GM04503 (cell line): Measurements from ENCODE around the gene TBC1D21.

Experiments
- DNase-seq: peaks from one replicate; pipeline ENCODE4 v3.0.0-alpha.2; 2012; ENCODE audit warnings: low read depth

The TBC1D21 gene, protein sequence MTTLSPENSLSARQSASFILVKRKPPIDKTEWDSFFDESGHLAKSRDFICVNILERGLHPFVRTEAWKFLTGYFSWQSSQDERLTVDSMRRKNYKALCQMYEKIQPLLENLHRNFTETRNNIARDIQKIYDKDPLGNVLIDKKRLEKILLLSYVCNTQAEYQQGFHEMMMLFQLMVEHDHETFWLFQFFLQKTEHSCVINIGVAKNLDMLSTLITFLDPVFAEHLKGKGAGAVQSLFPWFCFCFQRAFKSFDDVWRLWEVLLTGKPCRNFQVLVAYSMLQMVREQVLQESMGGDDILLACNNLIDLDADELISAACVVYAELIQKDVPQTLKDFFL

DNA sequence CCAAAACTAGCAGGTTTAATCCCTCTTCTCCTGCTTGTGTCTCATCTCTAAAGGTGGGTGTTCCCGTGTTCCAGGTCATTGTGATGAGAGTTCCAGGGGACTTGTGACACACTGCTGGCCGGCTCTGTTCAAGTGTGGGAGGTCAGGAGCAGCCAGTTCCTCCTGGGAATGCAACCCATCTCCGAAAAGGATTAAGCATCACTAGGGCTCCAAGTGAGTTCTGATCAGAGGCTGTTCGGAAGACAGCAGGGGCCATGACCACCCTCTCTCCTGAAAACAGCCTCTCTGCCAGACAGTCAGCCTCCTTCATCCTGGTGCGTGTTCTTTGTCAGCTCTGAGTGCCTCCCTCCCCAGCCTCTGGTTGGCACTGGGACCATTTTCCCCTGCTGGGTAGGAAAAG is at the start of gene TBC1D21:
TBC1D21 (plus strand) TSS at position 109 of the 400 bp plus-strand sequence; CDS start at position 255, 146 bp downstream.
- DNase-seq = no peak

DNA sequence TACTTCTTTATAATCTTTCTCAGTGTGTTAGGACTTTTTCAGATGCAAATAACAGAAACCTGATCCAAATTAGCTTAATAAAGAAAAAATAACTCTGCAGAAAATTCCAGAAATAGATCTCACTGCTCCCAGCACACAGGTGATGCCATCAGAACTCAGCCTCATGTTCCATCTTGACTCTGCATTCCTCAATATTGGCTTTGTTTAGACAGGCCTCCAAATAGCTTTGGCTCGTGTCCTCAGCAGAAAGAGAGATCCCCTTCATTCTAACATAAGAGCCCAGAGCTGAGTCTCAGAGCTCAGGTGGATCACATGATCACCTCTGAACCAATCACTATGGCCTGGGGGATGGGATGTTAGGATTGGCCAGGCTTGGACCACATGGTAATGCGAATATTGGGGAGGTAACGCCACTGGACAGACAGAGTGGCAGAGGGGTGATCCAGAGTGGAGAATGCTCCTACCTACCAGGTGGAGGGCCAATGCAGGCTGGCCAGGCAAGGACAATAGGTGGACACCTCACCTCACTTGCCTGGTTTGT is 46.6 kb upstream of the TBC1D21 start:
- DNase-seq = no peak

DNA sequence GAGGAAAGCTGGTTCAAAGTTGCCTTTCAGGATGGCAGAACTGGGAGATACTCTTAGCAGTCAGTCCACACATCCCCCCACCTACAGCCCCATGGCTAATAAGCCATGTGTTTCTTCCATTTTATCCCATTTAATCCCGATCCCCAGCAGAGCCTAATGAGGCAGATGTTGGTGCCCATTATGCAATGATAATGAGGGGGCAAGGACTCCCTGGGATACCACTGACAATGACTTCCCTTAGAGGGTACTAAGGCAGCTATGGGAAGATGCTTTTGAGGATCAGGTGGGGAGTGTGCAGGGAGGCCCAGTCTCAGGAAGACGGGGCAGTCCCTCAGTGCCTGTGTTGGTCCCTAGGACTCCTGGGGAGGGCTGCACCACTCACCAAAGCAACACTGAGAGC is 43.8 kb upstream of the TBC1D21 start:
- no peak for DNase-seq

DNA sequence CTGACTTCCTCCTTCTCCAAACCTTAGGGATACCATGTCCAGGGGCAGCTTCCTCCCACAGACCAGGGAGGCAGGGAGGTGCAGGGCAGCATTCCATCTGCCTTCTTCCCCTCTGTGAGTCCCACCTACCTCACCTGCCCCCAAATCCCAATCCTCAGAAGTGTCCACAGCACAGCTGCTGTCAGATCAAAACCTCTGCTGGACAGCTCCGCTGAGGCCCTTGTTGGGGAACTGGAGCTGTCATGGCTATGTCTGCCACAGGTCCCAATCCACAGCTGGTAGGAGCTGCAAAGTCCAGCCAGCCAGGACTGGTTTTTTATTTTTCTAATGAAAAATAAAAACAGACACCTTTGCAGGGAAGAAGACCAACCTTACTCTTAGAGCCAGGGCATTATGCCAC is 40.7 kb upstream of the TBC1D21 start:
- DNase-seq = no peak

DNA sequence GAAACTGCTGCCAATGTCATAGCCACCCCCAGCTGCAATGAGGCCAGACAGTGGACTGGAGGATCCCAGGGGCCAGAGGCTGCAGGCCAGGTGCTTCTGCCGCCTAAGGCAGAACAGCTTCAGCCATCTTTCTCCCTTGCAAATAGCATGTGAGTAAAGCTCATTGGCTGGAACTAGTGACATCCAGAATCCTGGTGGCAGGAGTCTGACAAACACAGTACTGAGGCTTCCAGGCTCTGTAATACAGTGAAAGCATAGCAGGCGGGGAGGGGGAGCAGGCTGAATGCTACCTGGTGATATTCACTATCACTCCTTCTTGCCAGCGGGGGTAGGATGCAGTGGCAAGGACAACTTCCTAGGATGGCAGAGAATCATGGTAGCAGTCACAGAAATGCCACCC is 36.5 kb upstream of the TBC1D21 start:
- no peak for DNase-seq

DNA sequence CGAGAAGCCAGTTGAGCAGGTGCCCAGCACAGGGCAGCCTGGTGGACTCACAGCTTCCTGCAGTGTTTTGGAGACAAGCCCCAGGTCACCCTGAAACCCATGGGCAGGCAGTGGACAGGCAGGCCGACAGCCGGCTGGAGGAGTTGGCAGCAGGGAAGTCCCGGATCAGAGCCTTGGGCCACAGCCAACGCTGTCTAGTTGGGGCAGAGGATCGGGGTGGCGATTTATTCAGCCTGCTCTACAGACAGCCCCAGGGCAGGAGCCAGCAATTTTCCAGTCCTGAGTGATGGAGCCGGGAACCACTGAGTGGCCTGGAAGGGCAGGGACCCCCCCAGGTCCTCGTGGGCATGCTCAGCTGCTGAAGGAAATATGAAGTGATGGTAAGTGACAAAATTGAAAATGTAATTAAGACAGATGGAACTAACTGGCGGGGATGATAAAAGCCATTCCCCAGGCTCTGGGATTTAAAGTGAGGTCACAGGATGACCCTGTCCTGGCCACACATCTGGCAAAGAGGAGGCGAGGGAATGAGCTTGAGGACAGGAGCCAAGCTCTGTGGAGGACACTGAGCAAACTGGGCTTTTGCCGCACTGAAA is 34.4 kb upstream of the TBC1D21 start:
- DNase-seq = no peak

DNA sequence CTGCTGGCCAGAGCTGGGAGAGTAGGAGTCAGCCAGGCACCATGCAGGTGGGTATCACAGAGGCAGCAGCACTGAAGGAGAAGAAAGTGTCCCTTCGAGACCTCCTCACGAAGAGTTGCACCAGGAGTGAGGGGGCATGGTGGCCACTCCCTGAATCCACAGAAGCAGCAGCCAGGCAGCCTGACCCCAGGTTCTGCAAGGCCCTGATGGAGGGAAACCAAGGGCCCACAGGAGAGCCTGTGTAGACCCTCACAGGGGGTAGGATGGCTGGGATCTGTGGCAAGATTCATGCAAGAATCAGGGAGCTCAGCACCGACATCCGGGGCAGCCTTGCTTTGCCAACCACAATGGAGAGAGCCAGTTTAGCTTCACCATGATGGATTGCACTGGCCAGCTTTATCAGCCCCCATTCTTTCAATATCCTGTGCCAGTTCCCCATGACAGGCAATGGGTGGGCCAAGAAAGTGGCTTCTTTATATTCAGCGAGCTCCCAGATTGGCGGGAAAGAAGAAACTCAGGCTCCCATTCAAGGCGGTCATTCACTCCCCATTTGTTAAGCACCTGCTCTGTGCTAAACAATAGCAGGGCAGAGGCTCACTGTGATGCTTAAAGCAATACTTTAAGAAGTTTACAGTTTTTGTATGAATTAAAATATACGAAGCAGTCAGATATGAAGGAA is 33.5 kb upstream of the TBC1D21 start:
- no peak for DNase-seq

DNA sequence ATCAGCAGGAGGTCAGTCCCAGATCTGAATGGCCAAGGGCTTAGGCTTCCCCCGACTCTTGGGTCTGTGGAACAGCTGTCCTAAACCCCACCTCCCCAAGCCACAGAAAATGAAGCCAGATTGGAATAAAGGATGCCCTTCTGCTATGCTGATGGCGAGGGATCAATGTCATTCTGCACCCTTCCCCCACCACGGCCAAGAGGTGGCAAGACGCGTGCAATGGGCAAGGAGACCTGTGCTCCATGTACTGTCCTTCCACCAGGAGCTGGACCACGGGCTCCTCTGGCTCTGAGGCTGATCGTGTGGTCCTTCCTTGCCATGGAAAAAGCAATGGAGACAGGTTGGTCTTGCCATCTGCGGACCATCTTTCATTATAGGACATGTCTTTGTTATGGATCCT is 32.6 kb upstream of the TBC1D21 start:
- DNase-seq = no peak

DNA sequence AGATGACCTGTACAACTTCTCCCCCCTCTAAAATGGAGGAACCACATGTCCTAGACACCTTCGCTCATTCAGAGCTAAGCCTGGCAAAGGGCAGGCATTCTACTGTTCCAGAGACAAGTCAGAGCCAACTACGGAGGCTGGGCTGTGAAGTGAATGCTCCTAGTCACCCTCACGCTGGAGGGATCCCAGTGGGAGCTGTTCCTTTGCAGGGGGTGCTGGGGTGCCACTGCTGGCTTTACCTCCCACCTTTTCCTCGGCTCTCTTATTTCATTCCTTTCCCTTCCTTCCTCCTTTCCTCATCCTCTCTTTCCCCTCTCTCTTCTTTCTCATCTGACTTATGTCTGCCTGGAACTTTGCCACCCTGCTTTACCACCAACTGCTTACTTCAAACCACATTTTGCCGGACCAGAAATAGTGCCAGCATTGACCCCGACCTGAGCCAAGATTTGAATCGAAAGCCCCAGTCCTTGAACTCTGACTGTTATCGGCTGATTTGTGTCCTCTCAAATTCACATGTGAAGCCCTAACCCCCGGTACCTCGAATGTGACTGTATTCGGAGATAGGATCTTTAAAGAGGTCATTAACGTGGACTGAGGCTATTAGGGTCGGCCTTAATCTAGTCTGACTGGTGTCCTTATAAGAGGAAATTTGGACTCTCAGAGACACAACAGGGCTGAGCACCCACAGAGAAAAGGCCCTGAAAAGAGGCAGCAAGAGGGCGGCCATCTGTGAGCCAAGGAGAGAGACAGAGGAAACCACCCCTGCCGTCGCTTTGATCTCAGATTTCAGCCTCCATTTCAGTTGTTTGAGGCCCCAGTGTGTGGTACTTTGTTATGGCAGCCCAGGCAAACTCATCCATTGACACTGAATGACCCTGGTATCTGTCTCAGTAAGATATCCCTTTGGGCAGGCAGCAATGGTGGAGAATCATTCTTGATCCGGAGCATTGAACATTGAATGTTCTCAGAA is 31.3 kb upstream of the TBC1D21 start:
- no peak for DNase-seq

DNA sequence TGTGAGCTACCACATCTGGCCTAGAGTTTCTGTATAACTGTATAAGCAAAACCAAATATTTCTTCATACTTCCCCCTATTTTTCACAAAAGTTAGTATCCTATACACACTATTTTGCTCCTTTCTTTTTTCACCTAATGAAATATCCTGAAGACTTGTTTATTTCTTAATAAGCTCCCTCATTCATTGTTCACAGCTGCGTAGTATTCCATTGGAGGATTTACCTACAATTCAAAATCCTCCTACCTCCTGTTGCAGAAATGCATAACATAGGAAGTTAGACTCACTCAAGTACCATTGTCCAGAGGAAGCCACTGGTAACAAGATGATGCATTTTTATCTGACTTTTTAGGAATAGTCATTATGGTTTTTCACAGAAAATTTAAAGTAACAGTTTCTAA is 29.6 kb upstream of the TBC1D21 start:
- no peak for DNase-seq

DNA sequence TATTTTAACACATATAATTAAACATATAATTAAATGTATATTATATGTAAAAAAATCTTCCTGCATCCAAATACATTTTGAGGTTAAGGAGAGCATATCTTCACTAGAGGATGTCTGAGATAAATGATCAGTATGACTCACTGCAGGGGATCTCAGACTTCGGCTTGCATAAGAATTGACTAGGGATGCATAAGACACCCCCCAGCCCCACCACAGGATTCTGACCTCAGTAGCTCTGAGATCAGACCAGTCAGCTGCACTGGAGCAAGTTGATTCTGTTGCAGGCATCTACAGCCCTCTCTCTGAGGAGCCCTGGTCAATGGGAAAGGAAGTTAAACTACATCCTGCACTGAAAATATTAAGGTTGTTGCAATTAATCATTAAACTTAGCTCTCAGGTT is 29.0 kb upstream of the TBC1D21 start:
- no peak for DNase-seq

DNA sequence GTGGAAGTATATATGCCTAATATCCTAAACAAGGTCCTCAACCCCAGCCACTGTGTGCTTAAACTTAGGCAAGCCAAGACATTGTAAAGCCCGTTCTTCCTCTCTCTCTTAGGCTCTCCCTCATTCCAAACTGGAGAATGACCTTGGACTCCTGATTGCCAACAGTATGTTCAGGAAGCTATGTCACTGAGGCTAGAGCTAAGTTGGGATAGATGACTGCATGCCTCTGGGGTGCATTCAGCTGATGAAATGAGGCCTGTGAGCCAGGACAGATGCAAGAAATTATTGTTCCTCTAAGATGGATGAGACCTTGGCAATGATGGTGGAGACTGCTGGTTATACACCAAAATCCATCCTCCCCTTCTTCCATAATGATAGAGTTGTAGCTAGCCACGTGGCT is 27.9 kb upstream of the TBC1D21 start:
- no peak for DNase-seq

DNA sequence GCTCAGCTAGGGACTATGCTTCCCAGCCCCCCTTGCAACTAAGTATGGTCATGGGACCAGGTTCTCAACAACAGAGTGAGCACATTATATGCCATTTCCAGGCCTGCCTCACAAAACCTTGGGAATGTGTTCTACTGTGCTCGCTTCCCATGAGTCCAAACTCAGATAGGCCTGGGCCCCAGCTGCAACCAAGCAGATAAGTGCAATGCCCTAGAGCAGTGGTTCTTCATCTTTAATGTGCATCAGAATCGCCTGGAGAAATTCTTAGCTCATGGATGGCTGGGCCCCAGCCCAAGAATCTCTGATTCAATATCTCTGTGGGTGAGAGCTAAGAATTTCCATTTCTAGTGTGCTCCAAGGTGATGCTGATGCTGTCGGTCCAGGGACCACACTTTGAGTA is 27.5 kb upstream of the TBC1D21 start:
- no peak for DNase-seq

DNA sequence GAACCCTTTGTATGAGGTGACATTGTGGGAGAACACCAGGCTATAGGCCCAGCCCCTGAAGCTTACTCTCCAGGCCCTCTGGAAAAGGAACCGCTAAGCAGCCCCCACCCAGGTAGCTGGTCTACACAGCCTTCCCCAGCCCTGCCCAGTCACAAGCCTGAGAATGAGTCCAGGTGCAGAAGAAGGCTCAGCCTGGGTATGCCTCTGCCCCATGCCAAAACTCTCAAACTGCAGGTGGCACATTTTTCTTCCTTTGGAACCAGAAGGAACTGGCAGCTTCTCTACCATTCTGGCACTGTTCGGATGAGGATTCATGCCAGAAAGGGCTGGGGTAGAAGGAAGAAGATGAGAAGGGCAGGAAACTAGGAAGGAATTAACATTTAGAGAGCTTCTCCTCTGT is 23.7 kb upstream of the TBC1D21 start:
- DNase-seq = no peak

DNA sequence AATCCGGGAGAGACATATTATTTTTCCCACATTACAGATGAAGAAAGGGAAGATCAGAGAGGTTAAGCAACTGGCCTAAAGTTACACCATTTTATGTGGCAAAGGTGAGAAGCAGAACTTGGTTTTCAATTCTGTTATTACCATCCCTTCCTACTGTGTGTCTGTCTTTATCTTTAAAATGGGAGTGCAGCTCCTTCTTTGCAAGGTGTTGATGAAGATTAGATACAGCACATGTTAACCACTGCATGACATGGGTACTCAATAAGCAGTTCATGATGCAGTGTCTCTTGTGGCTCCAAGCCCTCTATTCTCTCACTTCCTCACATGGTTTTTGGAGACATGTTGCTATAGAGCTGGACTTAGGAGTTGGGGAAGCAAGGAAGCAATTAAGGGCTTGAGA is 23.1 kb upstream of the TBC1D21 start:
- no peak for DNase-seq

DNA sequence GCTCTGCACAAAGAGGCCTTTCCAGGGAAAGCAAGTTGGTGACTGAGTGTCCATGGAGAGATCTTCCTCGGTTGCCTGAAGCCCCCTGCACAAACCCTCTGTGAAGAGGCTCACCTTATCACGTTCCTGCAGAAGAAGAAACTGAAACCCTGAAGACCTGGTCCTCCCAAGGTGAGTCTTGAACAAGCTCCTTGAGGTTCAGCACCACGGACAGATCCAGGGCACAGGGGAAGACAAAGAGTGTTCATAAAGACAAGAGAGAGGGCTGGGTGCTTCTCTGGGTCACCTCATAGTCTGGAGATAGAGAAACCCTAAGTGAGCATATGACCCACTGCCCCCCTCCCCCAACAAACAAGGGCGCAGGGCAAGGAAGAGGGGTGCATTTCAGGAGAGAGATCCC is 21.7 kb upstream of the TBC1D21 start:
- DNase-seq = no peak

DNA sequence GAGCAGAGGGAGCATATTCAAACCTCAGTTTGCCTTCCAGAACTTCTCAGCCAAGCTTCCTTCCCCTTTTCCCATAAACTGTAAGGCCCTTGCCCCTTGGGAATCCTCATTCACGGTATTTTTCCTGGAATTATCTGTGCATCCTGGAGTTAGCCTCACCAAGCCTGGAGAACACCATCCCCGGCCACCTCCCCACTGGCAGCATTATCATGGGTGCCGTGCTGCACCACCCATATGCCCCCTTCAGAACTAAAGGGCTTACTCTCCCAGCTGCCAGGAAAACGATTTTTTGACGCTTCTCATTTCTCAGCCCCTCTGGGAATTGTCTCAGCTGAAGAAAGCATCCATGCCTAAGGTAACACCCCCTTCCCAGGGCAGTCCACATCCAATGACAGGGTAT is 20.9 kb upstream of the TBC1D21 start:
- DNase-seq = no peak

DNA sequence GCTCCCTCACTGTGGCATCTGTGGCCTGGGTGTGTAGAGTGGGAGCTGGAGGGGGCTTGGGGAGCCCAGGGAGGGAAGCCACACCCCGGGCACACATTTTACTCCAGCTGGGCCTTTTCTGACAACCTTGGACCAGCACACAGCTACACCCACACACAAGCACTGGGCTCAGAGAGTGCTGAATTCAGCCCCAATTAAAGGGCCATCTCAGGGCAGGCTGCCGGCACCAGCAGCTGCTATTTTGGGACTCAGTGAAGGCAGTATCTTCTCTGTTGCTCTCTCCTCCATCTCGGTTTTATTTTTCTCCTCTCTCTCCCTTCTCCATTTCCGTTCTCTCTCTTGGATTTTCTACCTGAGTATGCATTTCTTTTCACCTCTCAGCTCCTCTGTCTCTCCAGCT is 19.1 kb upstream of the TBC1D21 start:
- no peak for DNase-seq

DNA sequence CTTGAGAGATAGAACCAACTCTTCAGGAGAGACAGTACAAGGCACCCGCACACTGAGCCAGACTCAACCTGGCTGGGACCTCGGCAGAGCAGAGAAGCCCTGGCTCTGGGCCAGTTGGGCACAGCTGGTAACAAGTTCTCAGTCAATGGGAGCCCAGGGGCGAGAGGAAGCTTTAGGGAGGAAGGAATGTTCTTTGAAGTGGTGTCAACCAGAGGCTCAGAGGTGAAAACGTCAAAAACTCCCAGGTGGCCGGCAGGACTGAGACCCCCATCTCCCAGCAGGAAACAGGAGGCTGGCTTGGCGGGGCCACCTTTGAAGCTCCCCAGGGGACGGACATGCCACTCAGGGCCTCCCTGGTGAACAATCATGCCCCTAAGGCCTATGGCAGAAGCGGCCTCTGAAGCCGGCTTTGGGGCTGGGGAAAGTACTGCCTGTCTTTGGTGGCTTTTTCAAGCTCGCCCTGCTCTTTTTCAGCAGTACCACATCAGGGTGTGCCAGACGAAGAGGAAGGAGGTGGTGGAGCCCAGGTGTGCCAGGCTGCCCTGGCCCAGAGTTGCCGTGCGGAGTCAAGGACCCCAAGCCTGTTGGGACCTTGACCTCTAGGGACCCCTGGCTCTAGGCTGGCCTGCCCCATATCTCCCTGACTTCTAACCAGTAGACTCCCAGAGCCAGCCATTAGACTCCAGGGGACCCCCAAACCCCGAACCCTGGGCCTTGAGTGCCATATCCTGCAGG is 16.7 kb upstream of the TBC1D21 start:
- no peak for DNase-seq

DNA sequence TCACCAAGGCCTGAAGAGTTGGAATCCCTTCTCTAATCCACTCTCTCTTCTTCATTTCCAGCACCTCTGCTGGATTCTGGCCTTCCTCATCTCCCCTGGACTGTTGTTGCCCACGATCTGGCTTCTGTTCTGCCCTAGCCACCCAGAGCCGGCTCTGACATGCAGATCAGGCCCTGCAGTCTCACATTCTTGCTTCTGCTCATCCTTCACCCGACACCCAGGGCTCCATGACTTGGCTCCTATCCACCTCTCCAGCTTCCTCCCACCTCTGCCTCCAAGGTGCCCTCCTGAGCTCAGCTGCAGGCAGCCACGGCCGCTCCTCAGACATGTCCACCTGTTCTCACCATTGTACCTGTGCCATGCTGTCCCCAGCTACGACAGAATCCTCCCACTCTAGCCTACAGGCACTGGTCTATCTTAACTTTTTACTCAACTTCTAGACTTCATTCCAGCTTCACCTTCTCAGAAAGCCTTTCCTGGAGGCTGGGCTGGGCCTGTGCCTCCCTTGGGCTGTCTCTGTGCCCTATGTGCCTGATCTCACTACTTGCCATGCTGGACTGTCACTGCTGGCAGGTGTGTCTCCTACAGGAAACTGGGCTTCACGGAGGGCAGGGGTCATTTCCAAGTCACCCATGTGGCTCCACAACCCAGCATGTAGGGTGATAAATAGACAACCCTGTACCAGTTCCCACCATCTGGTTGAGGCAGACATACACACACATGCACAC is 16.0 kb upstream of the TBC1D21 start:
- no peak for DNase-seq

DNA sequence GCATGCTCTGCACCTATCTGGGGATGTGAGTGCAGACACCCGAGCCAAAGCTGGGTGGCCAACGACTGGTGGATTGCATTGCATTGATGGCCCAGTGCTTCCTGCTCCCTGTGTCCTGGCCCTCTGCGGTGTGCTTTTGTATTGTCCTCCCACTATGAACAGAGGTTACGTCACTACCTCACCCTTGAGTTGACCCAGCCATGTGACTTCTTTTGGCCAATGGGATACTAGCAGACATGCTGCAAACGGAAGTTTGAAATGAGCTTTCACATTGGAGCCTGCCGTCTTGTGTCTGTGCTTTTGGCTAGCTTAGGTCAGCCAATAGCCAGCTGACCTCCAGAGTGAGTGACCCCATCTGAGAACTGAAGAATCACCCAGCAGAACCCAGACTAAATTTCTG is 15.3 kb upstream of the TBC1D21 start:
- DNase-seq = no peak
